Pons (tissue), 1 donor: Measurements from ENCODE around the gene EEIG2.
"Not testable (repeated sequence)": the region's sequence is repeated elsewhere in the genome, so short reads cannot be mapped to it uniquely, and the experiment has no call there.

ENCODE experiments used
- DNase-seq: peaks from one replicate; pipeline ENCODE4 v3.0.0-alpha.2; 2016; ENCODE audit warnings: low spot score

Gene EEIG2

GRCh38 chr1:108547493-108547892 lies 12.4 kb upstream of the EEIG2 start:
- not testable (repeated sequence) for DNase-seq

GRCh38 chr1:108551137-108551862 lies 8.6 kb upstream of the EEIG2 start:
- DNase-seq = no peak

GRCh38 chr1:108553905-108554304 lies 6.0 kb upstream of the EEIG2 start:
- DNase-seq = no peak

- no peak for DNase-seq
Measured at GRCh38 chr1:108554682-108555427, 5.0 kb upstream of the EEIG2 start.

GRCh38 chr1:108556066-108556465 lies 3.8 kb upstream of the EEIG2 start:
- DNase-seq = no peak

- peak; percentile 55 for DNase-seq
Measured at GRCh38 chr1:108556499-108556898, 3.4 kb upstream of the EEIG2 start.

DNA sequence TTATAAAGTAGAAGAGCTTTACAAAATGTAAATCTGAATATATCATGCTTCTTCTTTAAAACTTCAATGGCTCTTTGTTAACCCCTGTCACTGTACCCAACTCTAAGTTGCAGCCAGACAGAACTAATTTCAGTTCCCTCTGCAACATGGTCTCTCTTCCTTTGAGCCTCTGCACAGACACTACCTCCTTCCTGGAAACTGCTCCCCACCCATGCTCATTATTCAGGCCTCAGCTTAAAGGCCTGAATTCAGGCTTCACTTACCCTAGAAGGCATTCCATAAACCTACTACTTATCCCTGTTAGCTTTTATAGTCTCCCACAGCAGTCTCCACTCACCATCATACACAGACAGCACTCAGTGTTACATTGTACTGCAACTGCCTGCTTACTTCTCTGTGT lies 2.6 kb upstream of the EEIG2 start:
- peak; percentile 44 for DNase-seq

- DNase-seq = no peak
Measured at GRCh38 chr1:108560189-108560873, 431 bp downstream of the EEIG2 start.

GRCh38 chr1:108560874-108561459 lies 1.1 kb downstream of the EEIG2 start:
- peak; percentile 61 for DNase-seq

DNA sequence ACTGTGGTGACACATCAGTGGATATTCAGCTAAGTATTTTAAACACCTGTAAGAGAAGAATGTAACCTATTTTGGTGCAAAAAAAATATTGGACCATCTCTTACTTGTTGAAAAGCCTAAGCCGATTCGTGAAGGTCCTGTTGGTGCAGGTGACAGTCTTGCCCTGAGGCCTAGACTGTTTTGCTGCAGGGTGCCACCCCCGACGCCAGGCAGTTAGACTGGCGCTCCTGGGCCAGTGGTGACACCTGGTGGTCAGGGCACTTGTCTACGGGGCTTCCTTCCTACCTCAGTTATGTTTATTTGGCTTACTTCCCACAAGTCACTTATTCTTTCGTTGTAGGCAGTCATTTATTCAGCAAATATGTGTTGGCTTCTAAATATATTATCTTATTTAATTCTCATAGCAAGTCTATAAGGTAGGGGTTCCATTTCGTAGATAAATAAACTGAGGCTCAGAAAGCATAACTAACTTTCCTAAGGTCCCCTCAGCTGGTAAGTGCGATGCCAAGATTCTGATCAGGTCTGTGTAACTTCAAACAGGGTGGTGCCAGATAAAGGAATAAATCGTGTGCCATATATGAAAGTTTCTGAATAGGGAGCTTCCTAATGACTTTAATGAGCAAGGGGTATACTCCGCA lies 1.9 kb downstream of the EEIG2 start:
- DNase-seq = no peak

- no peak for DNase-seq
Measured at GRCh38 chr1:108563808-108564207, 3.9 kb downstream of the EEIG2 start.

GRCh38 chr1:108565081-108565480 lies 5.2 kb downstream of the EEIG2 start:
- no peak for DNase-seq

DNA sequence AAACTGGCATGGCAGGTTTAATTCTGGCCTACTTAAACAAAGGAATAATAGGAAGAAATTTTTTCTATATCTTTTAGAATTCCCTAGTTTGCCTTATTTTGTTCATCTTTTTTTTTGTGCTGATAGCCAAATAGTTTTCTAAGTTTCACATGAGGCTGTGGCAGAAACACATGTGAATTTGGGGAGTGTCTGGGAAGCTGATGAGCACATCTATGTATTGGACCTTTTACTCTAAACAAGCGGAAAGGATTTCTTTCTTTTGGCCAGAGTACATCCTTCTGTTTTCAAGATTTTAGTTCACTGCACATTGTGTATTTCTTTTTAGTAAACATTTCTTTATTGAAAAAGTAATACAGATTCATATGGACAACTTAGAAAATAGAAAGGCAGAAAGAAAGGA lies 5.6 kb downstream of the EEIG2 start:
- DNase-seq = no peak

DNA sequence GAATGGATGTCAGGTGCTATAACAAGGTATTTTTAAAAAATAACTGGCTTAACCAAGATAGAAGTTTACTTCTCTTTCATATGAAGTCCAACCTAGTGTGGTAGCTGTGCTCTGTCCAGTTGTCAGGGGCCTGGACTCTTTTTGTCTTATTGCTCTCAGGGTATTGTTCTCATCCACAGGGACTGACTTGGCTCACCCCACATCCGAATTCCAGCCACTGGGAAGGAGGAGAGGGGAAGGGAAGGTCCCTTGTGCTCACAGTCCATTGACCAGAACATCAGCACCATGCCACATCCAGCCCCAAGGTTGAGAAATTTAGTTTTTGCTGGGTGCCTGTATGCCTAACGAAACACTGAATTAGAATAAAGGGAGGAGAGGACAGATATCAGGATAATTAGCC lies 8.7 kb downstream of the EEIG2 start:
- DNase-seq = no peak

DNA sequence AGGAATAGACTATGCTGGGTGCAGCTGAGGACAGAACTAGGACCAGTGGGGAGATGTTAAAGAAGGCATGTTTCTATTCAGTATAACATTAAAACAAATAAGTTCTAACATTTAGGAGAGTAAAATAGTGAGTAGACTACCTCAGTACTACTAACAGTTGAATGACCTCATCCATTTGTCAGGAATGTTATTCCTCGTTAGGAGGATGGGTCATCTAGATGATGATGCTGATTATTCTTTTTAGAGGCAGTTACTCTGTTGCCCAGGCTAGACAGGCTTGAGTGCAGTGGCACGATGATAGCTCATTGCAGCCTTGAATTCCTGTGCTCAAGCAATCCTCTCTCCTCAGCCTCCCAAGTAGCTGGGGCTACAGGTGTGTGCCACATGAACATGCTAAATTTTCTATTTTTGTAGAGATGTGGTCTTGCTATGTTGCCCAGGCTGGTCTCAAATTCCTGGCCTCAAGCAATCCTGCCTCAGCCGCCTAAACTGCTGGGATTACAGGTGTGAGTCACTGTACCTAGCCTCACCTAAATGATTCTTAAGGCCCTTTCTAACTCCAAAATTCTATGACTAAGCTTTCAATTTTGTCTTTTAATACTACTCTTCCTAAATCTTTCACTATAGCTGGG lies 9.3 kb downstream of the EEIG2 start:
- no peak for DNase-seq

DNA sequence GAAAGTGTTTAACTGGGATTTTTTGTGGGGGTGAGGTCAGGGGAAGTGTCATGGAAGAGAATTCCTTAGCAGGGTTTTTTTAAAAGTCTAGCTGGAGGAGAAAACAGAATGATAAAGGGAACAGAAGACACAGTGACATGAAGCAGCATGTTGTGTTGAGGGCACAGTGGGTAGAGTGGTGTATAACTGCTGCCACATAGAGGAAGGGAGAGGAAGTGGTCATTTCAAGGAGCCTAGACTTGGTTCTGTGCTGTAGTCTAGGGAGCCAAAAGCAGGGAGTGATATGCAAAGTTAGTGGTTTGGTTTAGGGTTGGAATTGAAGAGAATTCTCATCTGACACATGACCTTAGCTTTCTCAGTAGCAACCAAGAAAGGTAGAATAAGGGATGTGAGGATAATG lies 10.2 kb downstream of the EEIG2 start:
- peak; percentile 68 for DNase-seq

- no peak for DNase-seq
Measured at GRCh38 chr1:108570998-108571401, 11.1 kb downstream of the EEIG2 start.

GRCh38 chr1:108572182-108572581 lies 12.3 kb downstream of the EEIG2 start:
- no peak for DNase-seq

DNA sequence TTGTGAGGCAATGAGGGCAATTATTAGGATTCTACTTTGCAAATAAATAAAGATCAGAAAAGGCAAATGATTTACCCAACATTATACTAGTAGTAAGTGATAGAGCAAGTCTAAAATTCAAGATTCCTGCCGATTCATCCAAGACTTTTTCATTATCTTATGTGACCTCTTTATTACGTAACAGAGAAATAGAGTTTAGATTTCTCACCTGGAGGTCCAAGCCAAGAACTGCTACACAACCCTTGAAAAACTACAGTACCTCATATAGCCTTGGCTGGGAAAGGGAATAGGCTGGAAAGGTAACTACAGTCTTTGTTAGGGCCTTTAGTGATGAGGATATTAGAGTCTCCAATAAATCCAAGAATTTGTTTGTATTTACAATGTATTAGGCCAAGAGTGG lies 13.3 kb downstream of the EEIG2 start:
- no peak for DNase-seq

- DNase-seq = no peak
Measured at GRCh38 chr1:108574008-108574407, 14.1 kb downstream of the EEIG2 start.

DNA sequence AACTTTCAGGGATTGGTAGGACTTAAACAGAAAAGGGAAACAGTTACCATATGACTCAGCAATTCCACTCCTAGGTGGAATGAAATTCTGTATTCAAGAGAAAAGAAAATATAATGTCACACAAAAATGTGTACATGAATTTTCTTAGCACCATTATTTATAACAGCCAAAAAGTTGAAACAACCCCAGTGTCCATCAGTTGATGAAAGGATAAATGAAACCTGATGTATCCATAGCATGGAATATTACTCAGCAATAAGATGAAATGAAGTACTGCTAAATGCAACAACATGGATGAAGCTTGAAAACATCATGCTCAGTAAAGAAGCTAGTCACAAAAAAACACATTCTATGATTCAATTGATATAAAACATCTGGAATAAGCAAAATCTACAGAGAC lies 15.5 kb downstream of the EEIG2 start:
- no peak for DNase-seq
